MCF 10A (cell line): ENCODE results near the gene COX6B2. TPM values are rescaled to one million over a fixed set of nuclear protein-coding genes. Genes with fewer than 3 reads are reported as not detected.

Source experiments
- BruUV-seq: library from RNA; stranded (reverse); fragments of 400-500 nt; replicated peaks from 2 replicates; lab custom pipeline; 2021; lab: Mats Ljungman, UMichigan
- CTCF ChIA-PET: fragments of 300-600 bp; sonication (Branson Sonifier 250); formaldehyde crosslinking; extraction: SDS; loops from one replicate; lab custom pipeline; 2021; ENCODE audit warnings: antibody characterized with exemption, inconsistent platforms; lab: Yijun Ruan, JAX
- POLR2A ChIA-PET: fragments of 300-600, 350-650 bp; sonication (Branson Sonifier 250); formaldehyde crosslinking; extraction: SDS; loops from one replicate; lab custom pipeline; 2020; ENCODE audit warnings: antibody characterized with exemption, inconsistent platforms; lab: Yijun Ruan, JAX
- DNase-seq: peaks from one replicate; pipeline ENCODE4 v3.0.0-alpha.2; 2018; ENCODE audit not compliant: unreplicated experiment
- H3K27ac Mint-ChIP-seq: one replicate; pipeline ENCODE4 v1.8.0; 2022; ENCODE audit warnings: mild to moderate bottlenecking, low read depth, mixed read lengths; ENCODE audit not compliant: unreplicated experiment
- H3K27me3 Mint-ChIP-seq: one replicate; pipeline ENCODE4 v1.8.0; 2022; ENCODE audit warnings: mixed read lengths; ENCODE audit not compliant: insufficient read depth, unreplicated experiment
- H3K36me3 Mint-ChIP-seq: one replicate; pipeline ENCODE4 v1.8.0; 2022; ENCODE audit warnings: mild to moderate bottlenecking, moderate library complexity, mixed read lengths; ENCODE audit not compliant: insufficient read depth, unreplicated experiment
- H3K4me1 Mint-ChIP-seq: one replicate; pipeline ENCODE4 v1.8.0; 2022; ENCODE audit warnings: mixed read lengths; ENCODE audit not compliant: insufficient read depth, unreplicated experiment
- H3K4me3 Mint-ChIP-seq: one replicate; pipeline ENCODE4 v1.8.0; 2022; ENCODE audit warnings: mild to moderate bottlenecking, moderate library complexity, mixed read lengths; ENCODE audit not compliant: unreplicated experiment
- H3K9me3 Mint-ChIP-seq: one replicate; pipeline ENCODE4 v1.8.0; 2022; ENCODE audit warnings: mixed read lengths; ENCODE audit not compliant: unreplicated experiment
- CTCF ChIP-seq: fragments of 200-600 bp; IDR thresholded peaks from one replicate; pipeline ENCODE4 v1.8.0; 2022; ENCODE audit warnings: antibody characterized with exemption, mild to moderate bottlenecking; ENCODE audit not compliant: unreplicated experiment
- intact Hi-C: fragments of 100-400 bp; cut with micrococcal nuclease; formaldehyde crosslinking; loops from 2 replicates; pipeline ENCODE4 v1.14.1; 2022
- total RNA-seq: library from RNA; stranded (reverse); gene quantifications from 2 replicates; pipeline ENCODE4 v1.2.3, GENCODE V29; 2022

COX6B2 gene
- total RNA-seq, 1 experiment from 2014 or later: 0.33 TPM

- no peak for TF ChIP-seq CTCF
- TSS peak; percentile 65 for BruUV-seq
- Mint-ChIP-seq H3K4me1 (peaks cover 35% of the 10 kb centered on the region), H3K27me3 (no peaks in the 10 kb centered on the region), H3K27ac (peak overlapping the region; percentile 93), H3K36me3 (peaks cover 57% of the 10 kb centered on the region), H3K4me3 (peak overlapping the region; percentile 89), H3K9me3 (no peaks in the 10 kb centered on the region)
- CTCF ChIA-PET: interaction anchor here (0.6 to 3.4 kb wide), 17 partner anchors 10 to 297 kb away, joined by 3 to 61 read pairs (median 5); no protein-coding TSS in a partner anchor
- intact Hi-C loops: loop anchor here (1.0 to 2.0 kb wide), 4 partner anchors 46 to 92 kb away; partner anchors contain the start of gene KMT5C
- POLR2A ChIA-PET: interaction anchor here (0.6 to 7.2 kb wide), 27 partner anchors 9 to 322 kb away, joined by 3 to 98 read pairs (median 8); partner anchors contain the start of genes FIZ1, HSPBP1, ISOC2 and KMT5C
- DNase-seq: peak; percentile 98
These were observed 30.6 kb upstream of the COX6B2 start for GRCh38 chr19:55384920-55385723.

- Mint-ChIP-seq H3K36me3 (peaks cover 49% of the 10 kb centered on the region), H3K27me3 (no peaks in the 10 kb centered on the region), H3K4me1 (peaks cover 34% of the 10 kb centered on the region), H3K9me3 (no peaks in the 10 kb centered on the region), H3K4me3 (peak within 1 kb of the TSS; percentile 89), H3K27ac (peak within 1 kb of the TSS; percentile 93)
- TF ChIP-seq CTCF: no peak
- DNase-seq: peak; percentile 48
- intact Hi-C loops: loop anchor here (2.0 kb wide), 1 partner anchor 92 kb away; no protein-coding TSS in a partner anchor
- POLR2A ChIA-PET: interaction anchor here (0.6 to 6.1 kb wide), 36 partner anchors 8 to 321 kb away, joined by 3 to 98 read pairs (median 6); partner anchors contain the start of genes FIZ1, HSPBP1, ISOC2 and KMT5C
- BruUV-seq: no TSS peak
- CTCF ChIA-PET: interaction anchor here (0.6 to 3.4 kb wide), 25 partner anchors 9 to 296 kb away, joined by 3 to 61 read pairs (median 4); partner anchors contain the start of genes DNAAF3 and ZNF628
These were observed 29.8 kb upstream of the COX6B2 start, which contains the start of gene TMEM238 for GRCh38 chr19:55384131-55384919. TSS of gene TMEM238 (minus strand) at chr19:55384292. CDS start at chr19:55384259, 33 bp downstream.

DNA sequence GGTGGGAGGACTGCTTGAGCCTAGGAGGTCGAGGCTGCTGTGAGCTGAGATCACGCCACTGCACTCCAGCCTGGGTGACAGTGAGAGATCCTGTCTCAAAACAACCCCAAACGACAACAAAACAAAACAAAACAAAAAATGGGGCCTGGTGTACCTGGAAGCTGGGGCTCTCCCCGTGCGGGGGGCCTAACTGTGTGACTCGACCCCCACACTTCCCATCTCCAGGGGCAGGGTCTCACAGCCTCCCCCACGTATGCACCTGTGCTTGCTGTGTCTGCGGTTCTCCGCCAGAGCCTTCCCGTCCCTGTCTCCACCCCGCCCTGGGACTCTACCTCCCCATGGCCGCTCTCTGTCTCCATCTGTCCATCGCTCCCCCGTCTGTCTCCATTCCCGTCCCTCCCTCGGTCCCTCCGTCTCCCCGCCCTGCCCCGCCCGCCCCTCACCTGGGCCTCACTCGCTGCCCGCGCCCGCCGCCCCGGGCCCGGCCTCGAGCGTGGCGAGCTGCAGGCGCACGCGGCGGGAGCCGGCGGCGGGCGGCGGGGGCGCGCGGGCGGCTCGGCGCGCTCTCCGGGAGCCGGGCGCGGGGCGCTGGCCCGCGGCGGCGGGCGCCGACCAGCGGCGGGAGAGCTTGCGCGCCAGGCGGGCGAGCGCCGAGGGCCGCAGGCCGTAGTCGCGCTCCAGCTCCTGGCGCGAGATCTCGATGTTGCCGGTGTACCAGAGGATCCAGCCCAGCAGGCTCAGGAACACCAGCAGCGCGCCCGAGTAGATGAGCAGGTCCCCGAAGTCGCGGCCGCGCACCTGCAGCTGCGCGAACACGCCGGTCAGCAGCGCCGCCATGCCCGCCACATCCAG lies 29.0 kb upstream of the COX6B2 start:
- peak; percentile 62 for DNase-seq
- no peaks in the 10 kb centered on the region for H3K9me3 Mint-ChIP-seq
- ChIA-PET CTCF (interaction anchor here (0.6 to 3.4 kb wide), 26 partner anchors 8 to 295 kb away, joined by 3 to 61 read pairs (median 4); partner anchors contain the start of genes DNAAF3 and TNNI3), POLR2A (interaction anchor here (0.6 to 6.1 kb wide), 38 partner anchors 8 to 321 kb away, joined by 3 to 98 read pairs (median 6); partner anchors contain the start of genes FIZ1, HSPBP1, ISOC2 and KMT5C)
- peak overlapping the region; percentile 89 for H3K4me3 Mint-ChIP-seq
- H3K27ac Mint-ChIP-seq: peak overlapping the region; percentile 57
- H3K27me3 Mint-ChIP-seq: no peaks in the 10 kb centered on the region
- intact Hi-C loops: loop anchor here (2.0 kb wide), 1 partner anchor 91 kb away; no protein-coding TSS in a partner anchor
- peaks cover 29% of the 10 kb centered on the region for H3K4me1 Mint-ChIP-seq
- peak; percentile 28 for TF ChIP-seq CTCF
- no TSS peak for BruUV-seq
- peaks cover 41% of the 10 kb centered on the region for H3K36me3 Mint-ChIP-seq
